SK-N-SH treated with all-trans-retinoic acid at 6 μM for 48 hours (cell line): Measurements from ENCODE around the gene CANX.

Experiments
- ATAC-seq: fragments of 200-7000 bp; cut with Tn5 transposase; 3 replicates; pipeline ENCODE4 v1.9.1; 2020; ENCODE audit warnings: mild to moderate bottlenecking, moderate library complexity
- ARNTL ChIP-seq: fragments of 450-650 bp; formaldehyde crosslinking; IDR thresholded peaks from 2 replicates; pipeline ENCODE4 v1.5.0; 2020; ENCODE audit warnings: low read depth, mild to moderate bottlenecking, moderate library complexity, borderline replicate concordance
- CSDC2 ChIP-seq: fragments of 250-450 bp; sonication (Bioruptor Pico); IDR thresholded peaks from 2 replicates; pipeline ENCODE4 v1.5.0; 2020; ENCODE audit warnings: mild to moderate bottlenecking, moderate library complexity
- ESRRG ChIP-seq: fragments of 250-450 bp; sonication (Bioruptor Pico); IDR thresholded peaks from 2 replicates; pipeline ENCODE4 v1.6.1; 2021; ENCODE audit warnings: mild to moderate bottlenecking
- ISL1 ChIP-seq: fragments of 250-450 bp; sonication (Bioruptor Pico); IDR thresholded peaks from 2 replicates; pipeline ENCODE4 v2.1.2; 2022; ENCODE audit warnings: mild to moderate bottlenecking, moderate library complexity
- OSR1 ChIP-seq: fragments of 250-450 bp; sonication (Bioruptor Pico); IDR thresholded peaks from 2 replicates; pipeline ENCODE4 v1.8.0; 2022; ENCODE audit warnings: moderate library complexity, mild to moderate bottlenecking, inconsistent platforms
- PPARA ChIP-seq: fragments of 250-450 bp; sonication (Bioruptor Pico); IDR thresholded peaks from 2 replicates; pipeline ENCODE4 v1.5.0; 2020; ENCODE audit warnings: mild to moderate bottlenecking, borderline replicate concordance
- SNAI2 ChIP-seq: fragments of 250-450 bp; sonication (Bioruptor Pico); IDR thresholded peaks from 2 replicates; pipeline ENCODE4 v1.5.0; 2020; ENCODE audit warnings: mild to moderate bottlenecking, moderate library complexity
- TCF4 ChIP-seq: fragments of 250-450 bp; sonication (Bioruptor Pico); IDR thresholded peaks from 2 replicates; pipeline ENCODE4 v1.8.0; 2021; ENCODE audit warnings: mild to moderate bottlenecking, moderate library complexity, borderline replicate concordance
- TOX ChIP-seq: fragments of 250-450 bp; sonication (Bioruptor Pico); IDR thresholded peaks from 2 replicates; pipeline ENCODE4 v1.8.0; 2021; ENCODE audit warnings: mild to moderate bottlenecking, moderate library complexity, borderline replicate concordance
- ZC3H10 ChIP-seq: fragments of 250-450 bp; sonication (Bioruptor Pico); IDR thresholded peaks from 2 replicates; pipeline ENCODE4 v1.5.1; 2021; ENCODE audit warnings: mild to moderate bottlenecking, moderate library complexity
- ZFP30 ChIP-seq: fragments of 450-650 bp; formaldehyde crosslinking; IDR thresholded peaks from 2 replicates; pipeline ENCODE4 v1.5.0; 2022; ENCODE audit warnings: mild to moderate bottlenecking, moderate library complexity
- ZNF565 ChIP-seq: fragments of 450-650 bp; formaldehyde crosslinking; conservative IDR thresholded peaks from 2 replicates; pipeline ENCODE4 v1.5.0; 2020; ENCODE audit warnings: low read depth, mild to moderate bottlenecking, moderate library complexity
- ZNF70 ChIP-seq: fragments of 450-650 bp; formaldehyde crosslinking; IDR thresholded peaks from 2 replicates; pipeline ENCODE4 v1.5.0; 2020; ENCODE audit warnings: mild to moderate bottlenecking, moderate library complexity
- TF ChIP-seq, protein P1 (sequence below): fragments of 250-450 bp; sonication (Bioruptor Pico); IDR thresholded peaks from 2 replicates; pipeline ENCODE4 v1.5.0; 2020; ENCODE audit warnings: mild to moderate bottlenecking, moderate library complexity
- TF ChIP-seq, protein P2 (sequence below): fragments of 250-450 bp; sonication (Bioruptor Pico); IDR thresholded peaks from 2 replicates; pipeline ENCODE4 v1.8.0; 2021; ENCODE audit warnings: low read depth, mild to moderate bottlenecking, moderate library complexity, borderline replicate concordance
- TF ChIP-seq, protein P3 (sequence below): fragments of 250-450 bp; sonication (Bioruptor Pico); IDR thresholded peaks from 2 replicates; pipeline ENCODE4 v1.5.1; 2021; ENCODE audit warnings: mild to moderate bottlenecking, moderate library complexity
- TF ChIP-seq, protein P4 (sequence below): fragments of 250-450 bp; sonication (Bioruptor Pico); IDR thresholded peaks from 2 replicates; pipeline ENCODE4 v1.8.0; 2020; ENCODE audit warnings: mild to moderate bottlenecking, moderate library complexity, borderline replicate concordance

The CANX gene

DNA sequence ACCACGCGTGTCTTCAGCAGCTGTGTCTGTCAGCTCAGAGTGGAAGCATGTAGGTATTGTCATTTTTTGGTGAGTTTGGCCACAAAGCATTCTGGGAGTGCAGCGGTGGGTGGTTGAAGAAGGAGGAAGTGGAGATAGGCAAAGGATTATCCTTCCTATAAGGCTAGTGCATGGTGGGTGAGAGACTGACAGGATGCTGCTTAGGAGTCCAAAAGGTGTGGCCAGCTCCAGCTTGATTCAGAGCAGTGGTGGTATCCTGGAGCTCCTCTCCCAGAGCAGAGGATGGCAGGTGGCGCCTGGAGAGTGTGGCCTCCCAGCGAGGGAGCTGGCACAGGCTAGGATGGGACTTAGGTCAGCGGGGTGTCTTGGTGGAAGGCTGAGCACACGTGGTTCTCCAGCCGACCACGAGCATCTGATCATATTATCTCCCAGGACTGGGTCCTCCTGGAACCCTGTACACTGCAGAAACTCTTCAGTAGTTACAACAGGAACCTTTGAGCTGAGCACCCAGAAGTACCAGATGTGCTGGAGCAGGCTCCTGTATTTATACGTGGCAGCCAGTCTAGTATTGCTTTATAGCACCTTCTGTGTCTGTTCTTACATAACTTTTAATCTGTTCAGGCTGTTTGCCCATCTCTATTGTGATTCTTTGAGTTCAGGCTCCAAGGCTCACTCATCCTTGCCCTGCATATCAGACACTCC is 63.5 kb downstream of the CANX start (continued):
- TF ChIP-seq, protein P1, sequence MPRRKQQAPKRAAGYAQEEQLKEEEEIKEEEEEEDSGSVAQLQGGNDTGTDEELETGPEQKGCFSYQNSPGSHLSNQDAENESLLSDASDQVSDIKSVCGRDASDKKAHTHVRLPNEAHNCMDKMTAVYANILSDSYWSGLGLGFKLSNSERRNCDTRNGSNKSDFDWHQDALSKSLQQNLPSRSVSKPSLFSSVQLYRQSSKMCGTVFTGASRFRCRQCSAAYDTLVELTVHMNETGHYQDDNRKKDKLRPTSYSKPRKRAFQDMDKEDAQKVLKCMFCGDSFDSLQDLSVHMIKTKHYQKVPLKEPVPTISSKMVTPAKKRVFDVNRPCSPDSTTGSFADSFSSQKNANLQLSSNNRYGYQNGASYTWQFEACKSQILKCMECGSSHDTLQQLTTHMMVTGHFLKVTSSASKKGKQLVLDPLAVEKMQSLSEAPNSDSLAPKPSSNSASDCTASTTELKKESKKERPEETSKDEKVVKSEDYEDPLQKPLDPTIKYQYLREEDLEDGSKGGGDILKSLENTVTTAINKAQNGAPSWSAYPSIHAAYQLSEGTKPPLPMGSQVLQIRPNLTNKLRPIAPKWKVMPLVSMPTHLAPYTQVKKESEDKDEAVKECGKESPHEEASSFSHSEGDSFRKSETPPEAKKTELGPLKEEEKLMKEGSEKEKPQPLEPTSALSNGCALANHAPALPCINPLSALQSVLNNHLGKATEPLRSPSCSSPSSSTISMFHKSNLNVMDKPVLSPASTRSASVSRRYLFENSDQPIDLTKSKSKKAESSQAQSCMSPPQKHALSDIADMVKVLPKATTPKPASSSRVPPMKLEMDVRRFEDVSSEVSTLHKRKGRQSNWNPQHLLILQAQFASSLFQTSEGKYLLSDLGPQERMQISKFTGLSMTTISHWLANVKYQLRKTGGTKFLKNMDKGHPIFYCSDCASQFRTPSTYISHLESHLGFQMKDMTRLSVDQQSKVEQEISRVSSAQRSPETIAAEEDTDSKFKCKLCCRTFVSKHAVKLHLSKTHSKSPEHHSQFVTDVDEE (CRISPR knock-in tag), result no peak
- no peak for TF ChIP-seq ZFP30 (CRISPR knock-in tag)
- no peak for TF ChIP-seq ZC3H10 (CRISPR knock-in tag)
- TF ChIP-seq TOX (CRISPR knock-in tag), result no peak
- no peak for TF ChIP-seq ZNF70 (CRISPR knock-in tag)
- no peak for TF ChIP-seq ESRRG (CRISPR knock-in tag)
- no peak for TF ChIP-seq ZNF565
- TF ChIP-seq ISL1 (CRISPR knock-in tag), result no peak
- no peak for TF ChIP-seq ARNTL (CRISPR knock-in tag)
- TF ChIP-seq, protein P2, sequence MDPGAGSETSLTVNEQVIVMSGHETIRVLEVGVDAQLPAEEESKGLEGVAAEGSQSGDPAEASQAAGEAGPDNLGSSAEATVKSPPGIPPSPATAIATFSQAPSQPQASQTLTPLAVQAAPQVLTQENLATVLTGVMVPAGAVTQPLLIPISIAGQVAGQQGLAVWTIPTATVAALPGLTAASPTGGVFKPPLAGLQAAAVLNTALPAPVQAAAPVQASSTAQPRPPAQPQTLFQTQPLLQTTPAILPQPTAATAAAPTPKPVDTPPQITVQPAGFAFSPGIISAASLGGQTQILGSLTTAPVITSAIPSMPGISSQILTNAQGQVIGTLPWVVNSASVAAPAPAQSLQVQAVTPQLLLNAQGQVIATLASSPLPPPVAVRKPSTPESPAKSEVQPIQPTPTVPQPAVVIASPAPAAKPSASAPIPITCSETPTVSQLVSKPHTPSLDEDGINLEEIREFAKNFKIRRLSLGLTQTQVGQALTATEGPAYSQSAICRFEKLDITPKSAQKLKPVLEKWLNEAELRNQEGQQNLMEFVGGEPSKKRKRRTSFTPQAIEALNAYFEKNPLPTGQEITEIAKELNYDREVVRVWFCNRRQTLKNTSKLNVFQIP (CRISPR knock-in tag), result no peak

DNA sequence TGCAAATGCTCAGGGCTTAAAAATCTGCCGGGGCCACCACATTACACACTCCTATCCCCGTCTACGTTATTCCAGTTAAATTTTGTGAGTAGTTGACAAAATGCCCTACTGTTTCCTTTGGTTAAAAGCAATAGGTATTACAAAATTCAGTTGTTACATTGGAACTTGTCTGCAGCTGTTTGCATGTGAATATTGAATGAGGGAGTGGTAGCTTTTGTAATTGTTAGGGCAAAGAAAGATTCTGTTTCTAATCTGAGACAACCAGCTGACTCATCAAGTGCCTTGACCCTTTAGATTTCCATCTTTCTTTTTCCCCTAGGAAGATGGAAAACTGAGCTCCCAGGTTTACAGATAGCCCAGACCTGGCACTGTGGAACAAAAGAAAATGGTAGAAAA is 64.0 kb downstream of the CANX start:
- ATAC-seq, result peak; percentile 6
- TF ChIP-seq, protein P2 (CRISPR knock-in tag), result no peak
- TF ChIP-seq SNAI2 (CRISPR knock-in tag) (no peak), CSDC2 (CRISPR knock-in tag) (no peak), PPARA (CRISPR knock-in tag) (no peak), ZFP30 (CRISPR knock-in tag) (no peak), OSR1 (no peak), ARNTL (CRISPR knock-in tag) (no peak), TCF4 (CRISPR knock-in tag) (no peak)
- TF ChIP-seq, protein P3, sequence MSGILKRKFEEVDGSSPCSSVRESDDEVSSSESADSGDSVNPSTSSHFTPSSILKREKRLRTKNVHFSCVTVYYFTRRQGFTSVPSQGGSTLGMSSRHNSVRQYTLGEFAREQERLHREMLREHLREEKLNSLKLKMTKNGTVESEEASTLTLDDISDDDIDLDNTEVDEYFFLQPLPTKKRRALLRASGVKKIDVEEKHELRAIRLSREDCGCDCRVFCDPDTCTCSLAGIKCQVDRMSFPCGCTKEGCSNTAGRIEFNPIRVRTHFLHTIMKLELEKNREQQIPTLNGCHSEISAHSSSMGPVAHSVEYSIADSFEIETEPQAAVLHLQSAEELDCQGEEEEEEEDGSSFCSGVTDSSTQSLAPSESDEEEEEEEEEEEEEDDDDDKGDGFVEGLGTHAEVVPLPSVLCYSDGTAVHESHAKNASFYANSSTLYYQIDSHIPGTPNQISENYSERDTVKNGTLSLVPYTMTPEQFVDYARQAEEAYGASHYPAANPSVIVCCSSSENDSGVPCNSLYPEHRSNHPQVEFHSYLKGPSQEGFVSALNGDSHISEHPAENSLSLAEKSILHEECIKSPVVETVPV, result no peak
- TF ChIP-seq, protein P4, sequence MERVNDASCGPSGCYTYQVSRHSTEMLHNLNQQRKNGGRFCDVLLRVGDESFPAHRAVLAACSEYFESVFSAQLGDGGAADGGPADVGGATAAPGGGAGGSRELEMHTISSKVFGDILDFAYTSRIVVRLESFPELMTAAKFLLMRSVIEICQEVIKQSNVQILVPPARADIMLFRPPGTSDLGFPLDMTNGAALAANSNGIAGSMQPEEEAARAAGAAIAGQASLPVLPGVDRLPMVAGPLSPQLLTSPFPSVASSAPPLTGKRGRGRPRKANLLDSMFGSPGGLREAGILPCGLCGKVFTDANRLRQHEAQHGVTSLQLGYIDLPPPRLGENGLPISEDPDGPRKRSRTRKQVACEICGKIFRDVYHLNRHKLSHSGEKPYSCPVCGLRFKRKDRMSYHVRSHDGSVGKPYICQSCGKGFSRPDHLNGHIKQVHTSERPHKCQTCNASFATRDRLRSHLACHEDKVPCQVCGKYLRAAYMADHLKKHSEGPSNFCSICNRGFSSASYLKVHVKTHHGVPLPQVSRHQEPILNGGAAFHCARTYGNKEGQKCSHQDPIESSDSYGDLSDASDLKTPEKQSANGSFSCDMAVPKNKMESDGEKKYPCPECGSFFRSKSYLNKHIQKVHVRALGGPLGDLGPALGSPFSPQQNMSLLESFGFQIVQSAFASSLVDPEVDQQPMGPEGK (CRISPR knock-in tag), result no peak

DNA sequence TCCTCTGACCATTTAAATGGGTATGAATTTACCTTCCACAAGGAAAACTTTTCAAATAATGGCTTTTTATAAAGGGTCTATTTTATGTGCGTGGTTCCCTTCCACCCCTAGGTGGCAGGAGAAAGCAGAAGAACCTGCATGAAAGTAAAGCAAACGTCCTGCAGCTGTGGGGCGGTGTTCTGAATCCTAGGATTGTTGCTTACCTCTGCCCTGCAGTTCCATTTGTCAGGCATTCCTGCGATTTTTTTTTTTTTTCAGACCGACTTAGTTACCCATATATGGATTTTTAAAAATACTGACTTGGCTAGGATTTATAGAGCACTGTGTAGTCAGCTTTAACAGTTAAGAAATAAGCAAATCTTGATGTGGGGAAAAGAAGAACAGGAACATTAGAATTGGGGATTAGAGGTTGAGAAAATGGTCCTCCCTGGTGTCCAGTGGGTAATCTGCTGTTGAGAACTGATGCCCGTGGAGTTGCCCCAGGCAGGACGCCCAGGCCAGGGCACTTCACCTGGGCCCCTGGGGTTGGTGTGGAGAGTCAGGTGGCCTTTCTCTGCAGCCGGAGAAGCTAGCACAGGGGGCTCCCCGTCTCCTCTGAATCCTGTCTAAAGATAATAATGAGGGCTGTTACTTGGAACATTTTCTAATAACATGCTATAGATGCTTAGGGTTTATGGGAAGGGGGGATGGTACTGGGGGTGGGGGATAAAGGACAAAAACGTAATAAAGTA is 64.6 kb downstream of the CANX start:
- TF ChIP-seq, protein P4 (CRISPR knock-in tag), result no peak
- no peak for TF ChIP-seq ZC3H10 (CRISPR knock-in tag)
- ATAC-seq, result peak; percentile 73
